Thoracic aorta (tissue), 2 donors: ENCODE measurements around the gene PLA2G4E. TPM values are rescaled to one million over a fixed set of nuclear protein-coding genes. Genes with fewer than 3 reads are reported as not detected.
A peak's percentile ranks its signal among the peaks of the same experiment; 100 is the strongest.

Source experiments
- ATAC-seq: fragments of 150-250 bp; one replicate; pipeline ENCODE4 v1.8.0; 2017; ENCODE audit warnings: low read depth; ENCODE audit not compliant: insufficient number of reproducible peaks, low FRiP score
- DNase-seq: peaks from one replicate; pipeline ENCODE4 v3.0.0-alpha.2; 2020; ENCODE audit warnings: low spot score
- H3K27ac ChIP-seq, 2 donors: fragments of 200-600 bp; sonication (generic); 1 replicate in 1 of 2; 2 replicates in 1 of 2; pipeline ENCODE4 v1.5.1; 2016; ENCODE audit warnings: mild to moderate bottlenecking in 2 of 2, moderate library complexity in 2 of 2
- H3K27me3 ChIP-seq: fragments of 200-600 bp; sonication (generic); replicated peaks from 2 replicates; pipeline ENCODE4 v1.6.0; 2016; ENCODE audit warnings: mild to moderate bottlenecking; ENCODE audit not compliant: insufficient read depth
- H3K36me3 ChIP-seq: fragments of 200-600 bp; sonication (generic); one replicate; pipeline ENCODE4 v1.5.1; 2016
- H3K4me1 ChIP-seq, 2 donors: fragments of 200-600 bp; sonication (generic); 1 replicate in 1 of 2; 2 replicates in 1 of 2; pipeline versions ENCODE4 v1.5.1 to v1.6.0; 2016; ENCODE audit warnings: low read depth in 2 of 2, mild to moderate bottlenecking in 1 of 2; ENCODE audit not compliant: control insufficient read depth in 1 of 2
- H3K4me3 ChIP-seq: fragments of 200-600 bp; sonication (generic); 2 replicates; pipeline ENCODE4 v1.5.1; 2016; ENCODE audit warnings: mild to moderate bottlenecking
- H3K9me3 ChIP-seq: fragments of 200-600 bp; sonication (generic); 2 replicates; pipeline ENCODE4 v1.5.1; 2016
- total RNA-seq, 2 donors: library from RNA; depleted of rRNA; stranded (reverse); fragments of >200 nt; gene quantifications; one replicate each; pipeline versions ENCODE4 v1.1.0 to v1.2.3, GENCODE V29; 2016
- TF ChIP-seq, protein P1 (sequence below): fragments of 200-600 bp; sonication (generic); IDR thresholded peaks from one replicate; pipeline ENCODE4 v1.5.1; 2019; ENCODE audit warnings: antibody characterized with exemption

PLA2G4E gene
- total RNA-seq, 2 donors from 2014 or later: not detected

DNA sequence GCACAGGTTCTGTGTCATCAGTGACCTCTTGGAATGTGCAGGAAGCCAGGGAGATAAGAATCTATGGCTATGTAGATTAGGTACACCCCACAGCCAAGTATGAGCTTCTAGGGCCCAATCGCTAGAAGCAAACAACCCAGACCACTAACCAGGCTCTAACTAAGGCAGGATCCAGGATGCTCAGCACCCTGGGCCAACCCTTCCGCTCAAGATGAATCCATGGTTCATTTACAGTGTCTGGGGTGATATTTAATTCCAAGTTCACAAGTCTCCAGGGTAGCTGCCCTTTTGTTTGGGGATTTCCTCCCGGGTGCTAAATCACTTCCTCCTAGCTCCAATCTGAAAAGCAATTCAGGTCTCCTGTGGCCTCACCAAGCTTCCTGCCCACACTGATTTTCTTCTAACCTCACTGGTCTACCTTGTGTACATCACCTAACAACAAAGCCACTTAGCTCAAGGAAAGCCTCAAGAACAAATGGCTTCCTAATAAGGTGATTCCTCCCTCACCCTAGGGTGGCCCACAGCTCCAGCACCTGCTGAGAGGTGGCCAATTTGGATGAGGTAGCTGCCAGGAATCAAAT is 50.9 kb downstream of the PLA2G4E start:
- H3K27me3 ChIP-seq: no peaks in the 10 kb centered on the region
- TF ChIP-seq, protein P1, sequence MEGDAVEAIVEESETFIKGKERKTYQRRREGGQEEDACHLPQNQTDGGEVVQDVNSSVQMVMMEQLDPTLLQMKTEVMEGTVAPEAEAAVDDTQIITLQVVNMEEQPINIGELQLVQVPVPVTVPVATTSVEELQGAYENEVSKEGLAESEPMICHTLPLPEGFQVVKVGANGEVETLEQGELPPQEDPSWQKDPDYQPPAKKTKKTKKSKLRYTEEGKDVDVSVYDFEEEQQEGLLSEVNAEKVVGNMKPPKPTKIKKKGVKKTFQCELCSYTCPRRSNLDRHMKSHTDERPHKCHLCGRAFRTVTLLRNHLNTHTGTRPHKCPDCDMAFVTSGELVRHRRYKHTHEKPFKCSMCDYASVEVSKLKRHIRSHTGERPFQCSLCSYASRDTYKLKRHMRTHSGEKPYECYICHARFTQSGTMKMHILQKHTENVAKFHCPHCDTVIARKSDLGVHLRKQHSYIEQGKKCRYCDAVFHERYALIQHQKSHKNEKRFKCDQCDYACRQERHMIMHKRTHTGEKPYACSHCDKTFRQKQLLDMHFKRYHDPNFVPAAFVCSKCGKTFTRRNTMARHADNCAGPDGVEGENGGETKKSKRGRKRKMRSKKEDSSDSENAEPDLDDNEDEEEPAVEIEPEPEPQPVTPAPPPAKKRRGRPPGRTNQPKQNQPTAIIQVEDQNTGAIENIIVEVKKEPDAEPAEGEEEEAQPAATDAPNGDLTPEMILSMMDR: no peak
- H3K36me3 ChIP-seq: no peaks in the 10 kb centered on the region
- DNase-seq: no peak
- no peak for ATAC-seq
- H3K4me1 ChIP-seq: peaks cover 32 to 69% of the 10 kb centered on the region in 2 donors
- peak overlapping the region; percentile 96 to 97 for H3K27ac ChIP-seq
- no peaks in the 10 kb centered on the region for H3K9me3 ChIP-seq
- peak overlapping the region; percentile 95 for H3K4me3 ChIP-seq

DNA sequence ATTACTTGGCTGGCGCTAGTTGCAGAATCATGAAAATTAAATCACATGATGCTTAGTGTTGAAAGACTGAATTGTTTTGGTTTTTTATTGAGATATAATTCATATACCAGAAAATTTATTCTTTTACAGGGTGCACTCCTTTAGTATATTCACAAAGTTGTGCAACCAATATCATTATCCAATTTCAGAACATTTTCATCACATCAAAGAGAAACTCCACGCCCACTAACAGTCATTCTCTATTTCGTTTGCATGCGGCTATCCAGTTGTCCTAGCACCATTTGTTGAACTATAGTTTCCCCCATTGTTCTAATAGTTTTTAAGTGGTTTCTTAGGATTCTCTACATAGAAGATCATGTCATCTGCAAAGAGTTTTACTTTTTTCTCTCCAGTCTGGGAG is 52.1 kb downstream of the PLA2G4E start:
- Histone ChIP-seq H3K27ac (peak overlapping the region; percentile 96 to 97), H3K4me3 (peak overlapping the region; percentile 95), H3K36me3 (no peaks in the 10 kb centered on the region), H3K27me3 (no peaks in the 10 kb centered on the region), H3K4me1 (peaks cover 32 to 71% of the 10 kb centered on the region in 2 donors), H3K9me3 (no peaks in the 10 kb centered on the region)
- no peak for ATAC-seq
- TF ChIP-seq, protein P1: no peak
- DNase-seq: no peak

DNA sequence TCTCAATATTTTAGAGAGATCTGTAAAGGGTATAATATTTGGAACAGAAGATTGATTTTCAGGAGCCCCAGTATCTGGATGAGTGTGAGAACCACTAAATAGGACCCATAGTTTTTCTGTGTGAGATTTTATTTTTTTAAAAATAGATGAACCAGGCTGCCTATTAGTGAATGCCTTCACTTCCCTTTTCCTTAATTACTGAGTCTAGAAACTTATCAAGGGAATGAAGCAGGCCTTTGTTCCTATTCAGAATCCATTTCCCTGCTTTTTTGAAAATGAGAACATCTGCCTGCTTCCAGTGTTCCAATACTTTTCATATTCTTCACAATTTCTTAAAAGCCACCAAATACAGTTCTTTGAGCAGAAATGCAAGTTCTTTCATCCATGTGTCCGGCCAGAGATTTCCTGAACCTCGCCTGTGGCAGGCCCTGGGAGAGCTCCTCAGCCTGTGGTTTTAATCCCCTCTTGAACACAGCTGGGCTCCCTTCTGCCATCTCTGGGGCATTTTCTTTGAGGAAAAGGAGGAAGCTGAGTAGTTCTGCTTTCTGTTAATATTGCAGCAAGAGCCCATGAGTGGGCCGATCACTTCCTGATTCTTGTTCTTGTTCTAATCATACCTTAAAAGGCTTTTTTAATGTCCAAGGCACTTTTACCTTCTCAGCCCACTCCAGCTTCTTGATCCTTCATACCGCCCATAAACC is 53.2 kb downstream of the PLA2G4E start:
- Histone ChIP-seq H3K4me1 (peaks cover 32 to 70% of the 10 kb centered on the region in 2 donors), H3K9me3 (no peaks in the 10 kb centered on the region), H3K4me3 (peak overlapping the region; percentile 95), H3K27ac (peak overlapping the region; percentile 96 to 97), H3K27me3 (no peaks in the 10 kb centered on the region), H3K36me3 (no peaks in the 10 kb centered on the region)
- TF ChIP-seq, protein P1: no peak
- ATAC-seq: no peak
- no peak for DNase-seq

DNA sequence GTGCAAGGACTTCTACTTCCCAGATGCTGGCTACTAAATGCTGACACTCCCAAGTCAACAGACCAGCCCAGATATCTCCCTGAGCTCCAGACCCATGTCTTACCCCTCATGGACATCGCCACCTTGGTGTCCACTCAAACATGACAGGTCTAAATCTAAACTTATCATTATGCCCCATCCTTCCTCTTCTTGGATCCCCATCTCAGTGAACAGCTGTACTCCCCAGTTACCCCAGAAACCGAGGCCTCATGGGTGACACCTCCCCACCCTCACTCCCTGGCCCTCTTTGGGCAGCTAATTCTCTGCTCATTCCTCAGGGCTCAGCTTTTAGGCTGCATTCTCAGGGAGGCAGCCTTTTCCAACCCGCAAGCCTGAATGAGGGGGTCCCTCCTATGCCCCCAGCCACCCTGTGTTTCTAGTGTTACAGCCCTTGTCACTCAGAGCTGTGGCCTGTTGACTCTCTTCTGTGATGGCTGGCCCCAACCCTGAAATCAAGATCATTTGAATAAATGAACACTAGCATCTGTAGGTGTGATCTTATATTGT is 53.8 kb downstream of the PLA2G4E start:
- H3K36me3 ChIP-seq: no peaks in the 10 kb centered on the region
- DNase-seq (no peak), ATAC-seq (no peak)
- no peaks in the 10 kb centered on the region for H3K9me3 ChIP-seq
- peaks cover 32 to 72% of the 10 kb centered on the region in 2 donors for H3K4me1 ChIP-seq
- no peak overlapping the region for H3K4me3 ChIP-seq
- no peaks in the 10 kb centered on the region for H3K27me3 ChIP-seq
- TF ChIP-seq, protein P1: no peak
- H3K27ac ChIP-seq: peak overlapping the region; percentile 96 to 97

DNA sequence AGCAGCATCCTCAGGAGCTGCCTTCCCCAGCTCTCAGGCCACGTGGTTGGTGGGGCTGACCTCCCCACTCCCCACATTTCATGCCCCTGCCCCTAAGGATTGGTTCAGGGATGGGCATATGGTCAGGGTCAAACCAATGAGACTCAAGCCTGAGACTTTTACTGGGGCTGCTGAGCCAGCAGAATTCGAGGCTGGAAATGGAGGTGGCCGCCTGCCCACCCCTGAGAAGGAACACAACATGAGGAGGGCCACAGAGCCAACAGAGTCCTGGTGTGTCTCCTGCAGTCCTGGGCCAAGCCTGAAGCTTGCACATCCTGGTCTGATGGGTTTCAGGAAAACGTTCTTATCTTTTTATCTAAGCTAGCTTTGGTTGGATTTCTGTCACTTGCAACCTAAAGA is 54.4 kb downstream of the PLA2G4E start:
- Histone ChIP-seq H3K4me3 (no peak overlapping the region), H3K9me3 (no peaks in the 10 kb centered on the region), H3K27me3 (no peaks in the 10 kb centered on the region), H3K27ac (peak overlapping the region; percentile 96 to 97), H3K36me3 (no peaks in the 10 kb centered on the region), H3K4me1 (peaks cover 37 to 77% of the 10 kb centered on the region in 2 donors)
- ATAC-seq (no peak), DNase-seq (no peak)
- TF ChIP-seq, protein P1: no peak
